Transverse colon (tissue), 4 donors: ENCODE measurements around the gene CHCHD10. TPM values are rescaled to one million over a fixed set of nuclear protein-coding genes. Genes with fewer than 3 reads are reported as not detected.

Source experiments
- DNase-seq: peaks from one replicate; pipeline ENCODE4 v3.0.0-alpha.2; 2019
- H3K27ac ChIP-seq, 4 donors: fragments of 200-600 bp; sonication (generic); 2 replicates each; pipeline ENCODE4 v1.5.1; 2016 to 2018; ENCODE audit warnings: inconsistent platforms in 4 of 4
- H3K27me3 ChIP-seq: fragments of 200-600 bp; sonication (generic); 2 replicates; pipeline ENCODE4 v1.5.1; 2017; ENCODE audit warnings: inconsistent platforms
- H3K36me3 ChIP-seq, 4 donors: fragments of 200-600 bp; sonication (generic); 2 replicates each; pipeline ENCODE4 v1.5.1; 2017 to 2019; ENCODE audit warnings: inconsistent platforms in 4 of 4
- H3K4me1 ChIP-seq, 4 donors: fragments of 200-600 bp; sonication (generic); 2 replicates each; pipeline ENCODE4 v1.5.1; 2017 to 2020; ENCODE audit warnings: inconsistent platforms in 4 of 4
- H3K4me3 ChIP-seq, 4 donors: fragments of 200-600 bp; sonication (generic); 1 replicate in 1 of 4; 2 replicates in 3 of 4; pipeline versions ENCODE4 v1.5.1 to v1.6.1; 2017 to 2019; ENCODE audit warnings: inconsistent platforms in 4 of 4
- H3K9me3 ChIP-seq, 2 donors: fragments of 200-600 bp; sonication (generic); 2 replicates each; pipeline ENCODE4 v1.5.1; 2017 to 2019; ENCODE audit warnings: inconsistent platforms in 2 of 2
- CTCF ChIP-seq, 5 experiments: fragments of 200-600 bp in 3 of 5; fragments of 450-650 bp in 2 of 5; sonication (generic) in 3 of 5; IDR thresholded peaks; 1 replicate in 2 of 5; 2 replicates in 3 of 5; pipeline ENCODE4 v1.5.1; 2016 to 2017; ENCODE audit warnings: antibody characterized with exemption in 5 of 5, inconsistent platforms in 3 of 5, mild to moderate bottlenecking in 2 of 5, moderate library complexity in 1 of 5
- EP300 ChIP-seq: sonication (generic); formaldehyde crosslinking; IDR thresholded peaks from one replicate; pipeline ENCODE4 v1.6.1; 2017; ENCODE audit warnings: antibody characterized with exemption, low read depth
- POLR2A ChIP-seq: fragments of 450-650 bp; IDR thresholded peaks from one replicate; pipeline ENCODE4 v1.6.1; 2016; ENCODE audit warnings: antibody characterized with exemption, mild to moderate bottlenecking, moderate library complexity
- POLR2AphosphoS5 ChIP-seq, 3 donors: sonication (generic); formaldehyde crosslinking; IDR thresholded peaks; one replicate each; pipeline ENCODE4 v1.6.1; 2016; ENCODE audit warnings: antibody characterized with exemption in 3 of 3
- WGBS, 2 donors: methylation state at CpG; one replicate each; pipeline ENCODE4 v1.1.5; 2018; ENCODE audit warnings: low coverage in 1 of 2; 5-methylcytosine and 5-hydroxymethylcytosine counted together
- in situ Hi-C, 4 donors: fragments of 200-750 bp; cut with MboI; loops; one replicate each; pipeline versions ENCODE4 v1.15.0 to v1.15.1; 2017; ENCODE audit warnings: low sequenced_read_pairs in 3 of 4, low pct_ligation_motif_present in 1 of 4, low pct_unique_long_range_greater_than_20kb in 1 of 4
- intact Hi-C: fragments of 100-400 bp; cut with DNase I; formaldehyde crosslinking; loops from one replicate; pipeline ENCODE4 v1.15.1; 2023; ENCODE audit warnings: low total_unique reads
- total RNA-seq, 4 donors: library from RNA; depleted of rRNA; stranded (reverse); fragments of >200 nt; gene quantifications; one replicate each; pipeline ENCODE4 v1.1.0, GENCODE V29; 2016

CHCHD10 gene
- total RNA-seq, 4 donors from 2014 or later: 15.3 to 80.1 (median 50.8) TPM

GRCh38 chr22:23789638-23790037 lies 21.9 kb upstream of the CHCHD10 start:
- peaks cover 20 to 62% (median 29%) of the 10 kb centered on the region in 4 donors for H3K4me1 ChIP-seq
- no peaks in the 10 kb centered on the region for H3K27me3 ChIP-seq
- no peaks in the 10 kb centered on the region for H3K9me3 ChIP-seq
- no peak overlapping the region for H3K27ac ChIP-seq
- H3K36me3 ChIP-seq: peaks cover 0 to 8% (median 3%) of the 10 kb centered on the region in 4 donors
- no peak for DNase-seq
- in situ Hi-C loops: loop anchor here in 2 of 4 donors (10.0 kb wide), 1 partner anchor 55 kb away; no protein-coding TSS in a partner anchor
- TF ChIP-seq CTCF (IDR thresholded peaks at IDR 0.05): no peak
- intact Hi-C loops: no loop called here
- no peak overlapping the region for H3K4me3 ChIP-seq
- 95% methylated on average over 4 of the region's 4 CpGs; no CpG with 5 or more reads in 1 of the 2 donors for WGBS, 2 donors

GRCh38 chr22:23789121-23789520 lies 21.3 kb upstream of the CHCHD10 start:
- H3K27me3 ChIP-seq: no peaks in the 10 kb centered on the region
- 33 to 78% methylated on average over 1 to 4 of the region's 4 CpGs for WGBS, 2 donors
- no peaks in the 10 kb centered on the region for H3K9me3 ChIP-seq
- no peak overlapping the region for H3K4me3 ChIP-seq
- no peak overlapping the region for H3K27ac ChIP-seq
- in situ Hi-C loops: loop anchor here in 2 of 4 donors (10.0 kb wide), 1 partner anchor 56 kb away; no protein-coding TSS in a partner anchor
- TF ChIP-seq EP300 (no peak), POLR2A (no peak), CTCF (IDR thresholded peaks at IDR 0.05) (no peak), POLR2AphosphoS5 (IDR thresholded peaks at IDR 0.05) (no peak)
- DNase-seq: no peak
- peaks cover 0 to 3% (median 1%) of the 10 kb centered on the region in 4 donors for H3K36me3 ChIP-seq
- intact Hi-C loops: no loop called here
- peaks cover 20 to 67% (median 35%) of the 10 kb centered on the region in 4 donors for H3K4me1 ChIP-seq

GRCh38 chr22:23787910-23788309 lies 20.1 kb upstream of the CHCHD10 start:
- no peaks in the 10 kb centered on the region for H3K9me3 ChIP-seq

GRCh38 chr22:23787600-23787896 lies 19.8 kb upstream of the CHCHD10 start:
- H3K36me3 ChIP-seq: no peaks in the 10 kb centered on the region
- in situ Hi-C loops: loop anchor here in 2 of 4 donors (10.0 kb wide), 1 partner anchor 57 kb away; no protein-coding TSS in a partner anchor
- no peaks in the 10 kb centered on the region for H3K9me3 ChIP-seq
- intact Hi-C loops: no loop called here
- H3K27ac ChIP-seq: peak overlapping the region; percentile 97 to 99 (median 98)
- 0 to 2% methylated on average over 3 to 5 of the region's 5 CpGs for WGBS, 2 donors
- no peaks in the 10 kb centered on the region for H3K27me3 ChIP-seq
- peak overlapping the region; percentile 73 to 89 (median 86) for H3K4me3 ChIP-seq
- no peak for DNase-seq
- peaks cover 20 to 74% (median 42%) of the 10 kb centered on the region in 4 donors for H3K4me1 ChIP-seq
- TF ChIP-seq EP300 (no peak), CTCF (IDR thresholded peaks at IDR 0.05) (no peak), POLR2AphosphoS5 (IDR thresholded peaks at IDR 0.05) (no peak), POLR2A (no peak)

More at GRCh38 chr22:23787910-23788309, 20.1 kb upstream of the CHCHD10 start:
- 48 to 75% methylated on average over 1 to 3 of the region's 3 CpGs for WGBS, 2 donors
- H3K36me3 ChIP-seq: no peaks in the 10 kb centered on the region
- H3K27me3 ChIP-seq: no peaks in the 10 kb centered on the region
- intact Hi-C loops (no loop called here), in situ Hi-C loops (loop anchor here in 2 of 4 donors (10.0 kb wide), 1 partner anchor 57 kb away; no protein-coding TSS in a partner anchor)
- peak overlapping the region; percentile 97 to 99 (median 98) for H3K27ac ChIP-seq
- TF ChIP-seq CTCF (IDR thresholded peaks at IDR 0.05): no peak
- no peak for TF ChIP-seq POLR2AphosphoS5 (IDR thresholded peaks at IDR 0.05)
- TF ChIP-seq EP300: no peak
- TF ChIP-seq POLR2A: no peak
- peak overlapping the region; percentile 73 to 89 (median 86) for H3K4me3 ChIP-seq
- peaks cover 20 to 74% (median 42%) of the 10 kb centered on the region in 4 donors for H3K4me1 ChIP-seq
- no peak for DNase-seq
